PC-9 (cell line): ENCODE results near the gene WT1. TPM values are rescaled to one million over a fixed set of nuclear protein-coding genes. Genes with fewer than 3 reads are reported as not detected.
"Not testable (repeated sequence)": the region's sequence is repeated elsewhere in the genome, so short reads cannot be mapped to it uniquely, and the experiment has no call there.

ENCODE experiments used
- BruUV-seq: library from RNA; stranded (reverse); fragments of 400-500 nt; replicated peaks from 2 replicates; lab custom pipeline; 2021; lab: Mats Ljungman, UMichigan
- CTCF ChIA-PET: fragments of 300-600 bp; sonication (Branson Sonifier 250); formaldehyde crosslinking; loops from one replicate; lab custom pipeline; 2022; ENCODE audit warnings: antibody characterized with exemption; lab: Charles Lee
- POLR2A ChIA-PET: fragments of 300-600 bp; sonication (Branson Sonifier 250); formaldehyde crosslinking; loops from one replicate; lab custom pipeline; 2022; ENCODE audit warnings: antibody characterized with exemption; ENCODE audit not compliant: unreplicated experiment; lab: Charles Lee
- DNase-seq, 2 experiments: peaks; one replicate each; pipeline versions ENCODE4 v3.0.0 to v3.0.0-alpha.2; 2015 to 2022; ENCODE audit warnings: mixed read lengths in 1 of 2
- H2AFZ ChIP-seq: fragments of 200-600 bp; sonication (generic); 2 replicates; pipeline ENCODE4 v1.8.1; 2017; ENCODE audit warnings: antibody characterized with exemption
- H3F3A ChIP-seq: fragments of 200-600 bp; sonication (generic); 2 replicates; pipeline ENCODE4 v1.8.1; 2017; ENCODE audit warnings: antibody characterized with exemption, mild to moderate bottlenecking, low read depth; ENCODE audit not compliant: insufficient read depth
- H3K27ac ChIP-seq: fragments of 200-600 bp; sonication (generic); 2 replicates; pipeline ENCODE4 v1.6.1; 2016; ENCODE audit warnings: mixed run types
- H3K27me3 ChIP-seq: fragments of 200-600 bp; sonication (generic); 2 replicates; pipeline ENCODE4 v1.6.1; 2016; ENCODE audit warnings: low read depth, mixed run types; ENCODE audit not compliant: insufficient read depth
- H3K36me3 ChIP-seq: fragments of 200-600 bp; sonication (generic); 2 replicates; pipeline ENCODE4 v1.6.1; 2016; ENCODE audit warnings: low read depth, mixed run types
- H3K4me1 ChIP-seq: fragments of 200-600 bp; sonication (generic); replicated peaks from 2 replicates; pipeline ENCODE4 v1.6.1; 2016; ENCODE audit warnings: mixed run types; ENCODE audit not compliant: insufficient read depth
- H3K4me2 ChIP-seq: fragments of 200-600 bp; sonication (generic); 2 replicates; pipeline ENCODE4 v1.6.1; 2017; ENCODE audit warnings: mixed run types
- H3K4me3 ChIP-seq: fragments of 200-600 bp; sonication (generic); 2 replicates; pipeline ENCODE4 v1.6.1; 2016; ENCODE audit warnings: mixed run types
- H3K79me2 ChIP-seq: fragments of 200-600 bp; sonication (generic); 2 replicates; pipeline ENCODE4 v1.6.1; 2017; ENCODE audit warnings: low read depth, mixed run types
- H3K9me2 ChIP-seq: fragments of 200-600 bp; sonication (generic); 2 replicates; pipeline ENCODE4 v1.8.1; 2017; ENCODE audit warnings: mild to moderate bottlenecking; ENCODE audit not compliant: insufficient read depth
- H3K9me3 ChIP-seq: fragments of 200-600 bp; sonication (generic); 2 replicates; pipeline ENCODE4 v1.8.1; 2016; ENCODE audit warnings: low read depth; ENCODE audit not compliant: insufficient read depth
- H4K20me1 ChIP-seq: fragments of 200-600 bp; sonication (generic); 2 replicates; pipeline ENCODE4 v1.8.1; 2017; ENCODE audit not compliant: insufficient read depth
- EZH2 ChIP-seq: fragments of 200-600 bp; sonication (generic); IDR thresholded peaks from 2 replicates; pipeline ENCODE4 v1.8.0; 2017; ENCODE audit warnings: antibody characterized with exemption, low read depth
- intact Hi-C: fragments of 100-400 bp; cut with micrococcal nuclease; formaldehyde crosslinking; loops from one replicate; pipeline ENCODE4 v1.10.0; 2022; ENCODE audit not compliant: unreplicated experiment
- total RNA-seq: library from RNA; stranded (reverse); gene quantifications from 2 replicates; pipeline ENCODE4 v1.2.3, GENCODE V29; 2021
- TF ChIP-seq, protein P1 (sequence below): fragments of 200-600 bp; sonication (generic); conservative IDR thresholded peaks from 2 replicates; pipeline ENCODE4 v1.6.1; 2017; ENCODE audit warnings: mixed run types, antibody characterized with exemption, mild to moderate bottlenecking, moderate library complexity

Gene WT1
- total RNA-seq, 1 experiment from 2014 or later = not detected

DNA sequence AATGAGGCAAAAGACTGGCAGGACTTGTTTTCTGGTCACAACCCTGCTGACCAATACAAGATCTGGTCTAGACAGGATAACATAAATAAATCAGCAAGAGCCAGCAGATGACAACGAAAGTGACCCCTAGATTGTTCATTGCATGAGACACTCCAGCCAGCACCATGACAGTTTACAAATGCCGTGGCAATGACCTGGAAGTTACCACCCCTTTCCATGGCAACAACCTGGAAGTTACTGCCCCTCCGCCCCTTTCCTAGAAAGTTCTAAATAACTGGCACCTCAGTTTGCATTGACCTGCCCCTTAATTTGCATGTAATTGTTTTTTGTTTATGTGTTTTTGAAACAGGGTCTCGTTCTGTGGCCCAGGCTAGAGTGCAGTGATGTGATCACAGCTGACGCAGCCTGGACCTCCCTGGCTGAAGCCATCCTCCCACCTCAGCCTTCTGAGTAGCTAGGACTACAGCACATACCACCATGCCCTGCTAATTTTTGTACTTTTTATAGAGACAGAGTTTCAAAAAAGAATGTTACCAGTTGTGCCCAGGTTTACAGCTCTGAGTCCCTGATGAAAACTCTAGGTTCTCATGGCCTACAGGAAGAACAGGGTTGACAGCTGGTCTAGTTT is 38.1 kb upstream of the WT1 start:
- Histone ChIP-seq H3K4me2 (no peak overlapping the region), H3K79me2 (no peaks in the 10 kb centered on the region), H3K36me3 (no peaks in the 10 kb centered on the region), H3F3A (no peaks in the 10 kb centered on the region), H2AFZ (no peak overlapping the region), H3K27me3 (0 out of 2 replicates have a peak, but pooled peaks cover 3% of the 10 kb centered on the region), H3K27ac (no peak overlapping the region), H4K20me1 (no peaks in the 10 kb centered on the region), H3K4me3 (no peak overlapping the region), H3K9me2 (no peaks in the 10 kb centered on the region), H3K9me3 (no peaks in the 10 kb centered on the region), H3K4me1 (no peaks in the 10 kb centered on the region)
- intact Hi-C loops = no loop called here
- TF ChIP-seq, protein P1, sequence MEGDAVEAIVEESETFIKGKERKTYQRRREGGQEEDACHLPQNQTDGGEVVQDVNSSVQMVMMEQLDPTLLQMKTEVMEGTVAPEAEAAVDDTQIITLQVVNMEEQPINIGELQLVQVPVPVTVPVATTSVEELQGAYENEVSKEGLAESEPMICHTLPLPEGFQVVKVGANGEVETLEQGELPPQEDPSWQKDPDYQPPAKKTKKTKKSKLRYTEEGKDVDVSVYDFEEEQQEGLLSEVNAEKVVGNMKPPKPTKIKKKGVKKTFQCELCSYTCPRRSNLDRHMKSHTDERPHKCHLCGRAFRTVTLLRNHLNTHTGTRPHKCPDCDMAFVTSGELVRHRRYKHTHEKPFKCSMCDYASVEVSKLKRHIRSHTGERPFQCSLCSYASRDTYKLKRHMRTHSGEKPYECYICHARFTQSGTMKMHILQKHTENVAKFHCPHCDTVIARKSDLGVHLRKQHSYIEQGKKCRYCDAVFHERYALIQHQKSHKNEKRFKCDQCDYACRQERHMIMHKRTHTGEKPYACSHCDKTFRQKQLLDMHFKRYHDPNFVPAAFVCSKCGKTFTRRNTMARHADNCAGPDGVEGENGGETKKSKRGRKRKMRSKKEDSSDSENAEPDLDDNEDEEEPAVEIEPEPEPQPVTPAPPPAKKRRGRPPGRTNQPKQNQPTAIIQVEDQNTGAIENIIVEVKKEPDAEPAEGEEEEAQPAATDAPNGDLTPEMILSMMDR = no peak
- TF ChIP-seq EZH2 = no peak
- no TSS peak for BruUV-seq
- POLR2A ChIA-PET = no interaction called here
- DNase-seq = peak in 1 of 2 experiments; percentile 22
- CTCF ChIA-PET = no interaction called here

DNA sequence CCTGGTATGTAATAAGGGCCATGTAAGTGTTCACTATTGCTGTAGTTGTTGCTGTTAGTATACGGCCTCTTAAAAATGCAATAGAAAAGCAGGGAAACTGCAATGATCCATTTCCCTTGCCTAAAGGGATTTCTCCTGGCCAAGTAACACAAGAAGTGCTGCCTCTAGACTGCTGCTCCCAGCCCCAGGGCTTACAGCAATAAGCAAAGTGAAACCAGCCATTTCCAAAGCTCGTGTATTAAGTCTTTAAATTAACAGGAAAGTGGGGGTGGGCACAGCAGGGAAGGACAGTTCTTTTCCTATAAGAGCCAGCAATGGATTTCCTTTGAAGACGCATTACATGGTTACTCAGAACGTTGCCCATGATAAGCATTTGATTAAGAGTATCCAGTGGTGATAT is 36.9 kb upstream of the WT1 start:
- H3K79me2 ChIP-seq = no peaks in the 10 kb centered on the region
- ChIA-PET POLR2A (no interaction called here), CTCF (no interaction called here)

DNA sequence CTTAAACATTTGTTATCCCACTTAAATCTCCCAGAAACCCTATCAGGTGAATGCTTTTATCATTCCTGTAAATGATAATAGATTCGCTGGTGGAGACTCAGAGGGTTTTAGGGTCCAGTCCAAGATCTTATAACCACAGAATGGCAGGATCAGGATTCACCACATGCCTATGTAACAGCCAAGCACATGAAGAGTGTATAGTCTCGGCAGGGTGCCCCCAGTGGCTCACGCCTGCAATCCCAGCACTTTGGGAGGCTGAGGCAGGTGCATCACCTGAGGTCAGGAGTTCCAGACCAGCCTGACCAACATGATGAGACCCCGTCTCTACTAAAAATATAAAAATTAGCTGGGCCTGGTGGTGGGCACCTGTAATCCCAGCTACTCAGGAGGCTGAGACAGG is 36.2 kb upstream of the WT1 start:
- CTCF ChIA-PET, intact Hi-C loops, H3K4me1 ChIP-seq, H3K79me2 ChIP-seq, H3K9me3 ChIP-seq, H3K27me3 ChIP-seq, H3K27ac ChIP-seq, H4K20me1 ChIP-seq, POLR2A ChIA-PET, DNase-seq, H3K4me2 ChIP-seq, H3K4me3 ChIP-seq, H2AFZ ChIP-seq, H3K36me3 ChIP-seq, H3F3A ChIP-seq, H3K9me2 ChIP-seq, BruUV-seq: not testable (repeated sequence)

More for the DNA sequence above, 36.9 kb upstream of the WT1 start:
- no TSS peak for BruUV-seq
- Histone ChIP-seq H3K4me3 (no peak overlapping the region), H2AFZ (no peak overlapping the region), H4K20me1 (no peaks in the 10 kb centered on the region), H3K27ac (no peak overlapping the region), H3K36me3 (no peaks in the 10 kb centered on the region), H3F3A (no peaks in the 10 kb centered on the region), H3K9me2 (no peaks in the 10 kb centered on the region), H3K4me1 (no peaks in the 10 kb centered on the region), H3K9me3 (no peaks in the 10 kb centered on the region), H3K4me2 (no peak overlapping the region), H3K27me3 (0 out of 2 replicates have a peak, but pooled peaks cover 3% of the 10 kb centered on the region)
- intact Hi-C loops = no loop called here
- TF ChIP-seq EZH2 = no peak
- TF ChIP-seq, protein P1 = no peak
- DNase-seq = no peak

DNA sequence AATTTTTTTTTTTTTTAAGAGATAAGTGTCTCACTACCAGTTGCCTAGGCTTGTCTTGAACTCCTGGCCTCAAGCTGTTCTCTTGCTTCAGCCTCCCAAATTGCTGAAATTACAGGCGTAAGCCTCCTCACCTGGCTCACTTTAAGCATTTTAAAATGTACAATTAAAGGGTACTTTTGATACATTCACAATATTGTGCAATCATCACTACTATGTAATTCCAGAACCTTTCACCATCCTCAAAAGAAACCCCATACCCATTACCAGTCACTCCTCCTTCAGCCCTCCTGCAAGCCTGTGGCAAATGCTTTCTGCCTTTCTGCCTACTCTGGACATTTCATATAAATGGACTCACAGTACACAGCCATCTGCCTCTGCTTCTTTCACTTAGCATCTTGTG is 34.5 kb upstream of the WT1 start:
- BruUV-seq = no TSS peak
- H3K27me3 ChIP-seq = no peaks in the 10 kb centered on the region
- no peak overlapping the region for H3K27ac ChIP-seq
- ChIA-PET POLR2A (no interaction called here), CTCF (no interaction called here)
- DNase-seq = peak in 1 of 2 experiments; percentile 26
- H3K9me2 ChIP-seq = no peaks in the 10 kb centered on the region
- no peaks in the 10 kb centered on the region for H3K79me2 ChIP-seq
- intact Hi-C loops = no loop called here
- no peaks in the 10 kb centered on the region for H3K4me1 ChIP-seq
- H3F3A ChIP-seq = no peaks in the 10 kb centered on the region
- H3K4me3 ChIP-seq = no peak overlapping the region
- no peak overlapping the region for H2AFZ ChIP-seq
- H3K9me3 ChIP-seq = no peaks in the 10 kb centered on the region
- no peaks in the 10 kb centered on the region for H3K36me3 ChIP-seq
- H3K4me2 ChIP-seq = no peak overlapping the region
- TF ChIP-seq EZH2 = no peak
- TF ChIP-seq, protein P1 = no peak
- H4K20me1 ChIP-seq = no peaks in the 10 kb centered on the region
